WTC11 (cell line): ENCODE results near the gene KCNE1. TPM values are rescaled to one million over a fixed set of nuclear protein-coding genes. Genes with fewer than 3 reads are reported as not detected.

Experiments used
- ATAC-seq: fragments of 200-7000 bp; cut with Tn5 transposase; 2 replicates; pipeline ENCODE4 v1.10.0; 2021; ENCODE audit warnings: mild to moderate bottlenecking, moderate library complexity
- CTCF ChIA-PET: fragments of 300-600 bp; sonication (Branson Sonifier 250); formaldehyde crosslinking; loops from one replicate; lab custom pipeline; 2021; ENCODE audit warnings: antibody characterized with exemption; lab: Charles Lee
- POLR2A ChIA-PET: fragments of 350-600 bp; sonication (Branson Sonifier 250); formaldehyde crosslinking; loops from one replicate; lab custom pipeline; 2021; ENCODE audit warnings: antibody characterized with exemption; lab: Charles Lee
- DNase-seq: peaks from one replicate; pipeline ENCODE4 v3.0.0; 2021; ENCODE audit warnings: low spot score
- H3K27ac Mint-ChIP-seq: 2 replicates; pipeline ENCODE4 v1.8.0; 2021; ENCODE audit warnings: mixed read lengths
- H3K27me3 Mint-ChIP-seq: 2 replicates; pipeline ENCODE4 v1.8.0; 2021; ENCODE audit warnings: low read depth, mild to moderate bottlenecking, moderate library complexity, mixed read lengths
- H3K36me3 Mint-ChIP-seq: 2 replicates; pipeline ENCODE4 v1.8.0; 2021; ENCODE audit warnings: mixed read lengths
- H3K4me1 Mint-ChIP-seq: 2 replicates; pipeline ENCODE4 v1.8.0; 2022; ENCODE audit warnings: mixed read lengths
- H3K4me3 Mint-ChIP-seq: 2 replicates; pipeline ENCODE4 v1.8.0; 2021; ENCODE audit warnings: mild to moderate bottlenecking, moderate library complexity, mixed read lengths
- H3K9me3 Mint-ChIP-seq: 2 replicates; pipeline ENCODE4 v1.8.0; 2021; ENCODE audit warnings: mixed read lengths
- CREB1 ChIP-seq: sonication (generic); formaldehyde crosslinking; IDR thresholded peaks from 2 replicates; pipeline ENCODE4 v1.8.0; 2023; ENCODE audit warnings: mild to moderate bottlenecking, missing genetic modification reagents
- CREM ChIP-seq: sonication (generic); formaldehyde crosslinking; IDR thresholded peaks from 2 replicates; pipeline ENCODE4 v1.8.1; 2022; ENCODE audit warnings: mild to moderate bottlenecking, missing genetic modification reagents, moderate library complexity
- ETV6 ChIP-seq: sonication (generic); formaldehyde crosslinking; IDR thresholded peaks from 2 replicates; pipeline ENCODE4 v1.8.1; 2022; ENCODE audit warnings: mild to moderate bottlenecking, missing genetic modification reagents
- FOXJ3 ChIP-seq: sonication (generic); formaldehyde crosslinking; IDR thresholded peaks from 2 replicates; pipeline ENCODE4 v1.9.0; 2021; ENCODE audit warnings: missing genetic modification reagents, mild to moderate bottlenecking, borderline replicate concordance
- GTF2I ChIP-seq: fragments of 250-450 bp; sonication (Bioruptor Pico); conservative IDR thresholded peaks from 2 replicates; pipeline ENCODE4 v1.4.0; 2021; ENCODE audit warnings: mild to moderate bottlenecking
- JUN ChIP-seq: sonication (generic); formaldehyde crosslinking; IDR thresholded peaks from 2 replicates; pipeline ENCODE4 v1.8.0; 2023; ENCODE audit warnings: mild to moderate bottlenecking, missing genetic modification reagents
- KAT7 ChIP-seq: sonication (generic); formaldehyde crosslinking; IDR thresholded peaks from 2 replicates; pipeline ENCODE4 v1.8.1; 2023; ENCODE audit warnings: missing genetic modification reagents, mild to moderate bottlenecking, borderline replicate concordance
- MYBL2 ChIP-seq: sonication (generic); formaldehyde crosslinking; IDR thresholded peaks from 2 replicates; pipeline ENCODE4 v1.8.1; 2023; ENCODE audit warnings: mild to moderate bottlenecking, moderate library complexity, missing genetic modification reagents
- NFYB ChIP-seq: sonication (generic); formaldehyde crosslinking; conservative IDR thresholded peaks from 2 replicates; pipeline ENCODE4 v1.8.0; 2022; ENCODE audit warnings: low read depth, missing genetic modification reagents
- PRRX2 ChIP-seq: fragments of 250-450 bp; sonication (Bioruptor Pico); IDR thresholded peaks from 2 replicates; pipeline ENCODE4 v1.8.0; 2021; ENCODE audit warnings: mild to moderate bottlenecking
- SMAD3 ChIP-seq: sonication (generic); formaldehyde crosslinking; IDR thresholded peaks from 2 replicates; pipeline ENCODE4 v1.8.0; 2022; ENCODE audit warnings: missing genetic modification reagents, mild to moderate bottlenecking, borderline replicate concordance
- SMAD4 ChIP-seq: sonication (generic); formaldehyde crosslinking; IDR thresholded peaks from 2 replicates; pipeline ENCODE4 v1.8.0; 2022; ENCODE audit warnings: mild to moderate bottlenecking, missing genetic modification reagents
- SP1 ChIP-seq: sonication (generic); formaldehyde crosslinking; conservative IDR thresholded peaks from 2 replicates; pipeline ENCODE4 v1.8.1; 2022; ENCODE audit warnings: missing genetic modification reagents
- TEAD1 ChIP-seq: sonication (generic); formaldehyde crosslinking; IDR thresholded peaks from 2 replicates; pipeline ENCODE4 v1.8.0; 2022; ENCODE audit warnings: mild to moderate bottlenecking, missing genetic modification reagents
- TEAD4 ChIP-seq: sonication (generic); formaldehyde crosslinking; IDR thresholded peaks from 2 replicates; pipeline ENCODE4 v1.8.0; 2022; ENCODE audit warnings: mild to moderate bottlenecking, missing genetic modification reagents
- ZBTB21 ChIP-seq: sonication (generic); formaldehyde crosslinking; IDR thresholded peaks from 2 replicates; pipeline ENCODE4 v1.8.1; 2023; ENCODE audit warnings: mild to moderate bottlenecking, missing genetic modification reagents, borderline replicate concordance
- ZNF138 ChIP-seq: sonication (generic); formaldehyde crosslinking; conservative IDR thresholded peaks from 2 replicates; pipeline ENCODE4 v1.8.1; 2022; ENCODE audit warnings: mild to moderate bottlenecking, moderate library complexity, missing genetic modification reagents
- ZNF416 ChIP-seq: fragments of 250-450 bp; sonication (Bioruptor Pico); IDR thresholded peaks from 2 replicates; pipeline ENCODE4 v1.9.0; 2021; ENCODE audit warnings: mild to moderate bottlenecking, inconsistent platforms
- total RNA-seq: library from RNA; stranded (reverse); gene quantifications from 3 replicates; pipeline ENCODE4 v1.2.3, GENCODE V29; 2021
- TF ChIP-seq, protein P1 (sequence below): sonication (generic); formaldehyde crosslinking; IDR thresholded peaks from 2 replicates; pipeline ENCODE4 v1.8.1; 2023; ENCODE audit warnings: mild to moderate bottlenecking, missing genetic modification reagents
- TF ChIP-seq, protein P2 (sequence below): fragments of 250-450 bp; sonication (Bioruptor Pico); IDR thresholded peaks from 2 replicates; pipeline ENCODE4 v1.8.0; 2021; ENCODE audit warnings: mild to moderate bottlenecking
- TF ChIP-seq, protein P3 (sequence below): sonication (generic); formaldehyde crosslinking; IDR thresholded peaks from 2 replicates; pipeline ENCODE4 v1.8.1; 2022; ENCODE audit warnings: mild to moderate bottlenecking, moderate library complexity, missing genetic modification reagents
- TF ChIP-seq, protein P4 (sequence below): sonication (generic); formaldehyde crosslinking; IDR thresholded peaks from 2 replicates; pipeline ENCODE4 v1.8.0; 2022; ENCODE audit warnings: missing genetic modification reagents
- TF ChIP-seq, protein P5 (sequence below): sonication (generic); formaldehyde crosslinking; IDR thresholded peaks from 2 replicates; pipeline ENCODE4 v1.8.1; 2022; ENCODE audit warnings: low read depth, mild to moderate bottlenecking, moderate library complexity, missing genetic modification reagents, borderline replicate concordance
- TF ChIP-seq, protein P6 (sequence below): sonication (generic); formaldehyde crosslinking; IDR thresholded peaks from 2 replicates; pipeline ENCODE4 v1.8.0; 2022; ENCODE audit warnings: mild to moderate bottlenecking, missing genetic modification reagents

KCNE1 gene
- total RNA-seq, 1 experiment from 2014 or later: 0.37 TPM

DNA sequence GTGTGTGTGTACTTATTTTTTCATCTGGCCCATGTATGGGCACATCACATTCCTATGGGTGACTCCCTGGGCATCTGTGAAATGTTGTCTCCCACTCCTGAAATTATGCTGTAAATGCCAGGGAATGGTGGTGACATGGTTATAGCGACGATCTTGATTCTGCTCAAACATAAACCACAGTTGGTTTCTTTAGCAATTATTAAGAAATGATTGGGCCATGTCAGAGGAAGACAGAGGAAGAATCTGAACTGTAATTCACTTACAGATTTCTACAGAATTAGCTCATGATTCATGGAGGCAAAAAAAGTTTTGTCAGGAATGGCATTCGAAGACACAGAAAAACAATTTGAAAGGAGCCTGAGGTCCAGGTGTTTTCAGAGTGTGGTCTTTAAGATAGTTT is 25.8 kb upstream of the KCNE1 start:
- TF ChIP-seq PRRX2: no peak
- TF ChIP-seq, protein P1, sequence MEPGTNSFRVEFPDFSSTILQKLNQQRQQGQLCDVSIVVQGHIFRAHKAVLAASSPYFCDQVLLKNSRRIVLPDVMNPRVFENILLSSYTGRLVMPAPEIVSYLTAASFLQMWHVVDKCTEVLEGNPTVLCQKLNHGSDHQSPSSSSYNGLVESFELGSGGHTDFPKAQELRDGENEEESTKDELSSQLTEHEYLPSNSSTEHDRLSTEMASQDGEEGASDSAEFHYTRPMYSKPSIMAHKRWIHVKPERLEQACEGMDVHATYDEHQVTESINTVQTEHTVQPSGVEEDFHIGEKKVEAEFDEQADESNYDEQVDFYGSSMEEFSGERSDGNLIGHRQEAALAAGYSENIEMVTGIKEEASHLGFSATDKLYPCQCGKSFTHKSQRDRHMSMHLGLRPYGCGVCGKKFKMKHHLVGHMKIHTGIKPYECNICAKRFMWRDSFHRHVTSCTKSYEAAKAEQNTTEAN: no peak
- TF ChIP-seq ZBTB21 (CRISPR knock-in tag): no peak
- TF ChIP-seq, protein P2, sequence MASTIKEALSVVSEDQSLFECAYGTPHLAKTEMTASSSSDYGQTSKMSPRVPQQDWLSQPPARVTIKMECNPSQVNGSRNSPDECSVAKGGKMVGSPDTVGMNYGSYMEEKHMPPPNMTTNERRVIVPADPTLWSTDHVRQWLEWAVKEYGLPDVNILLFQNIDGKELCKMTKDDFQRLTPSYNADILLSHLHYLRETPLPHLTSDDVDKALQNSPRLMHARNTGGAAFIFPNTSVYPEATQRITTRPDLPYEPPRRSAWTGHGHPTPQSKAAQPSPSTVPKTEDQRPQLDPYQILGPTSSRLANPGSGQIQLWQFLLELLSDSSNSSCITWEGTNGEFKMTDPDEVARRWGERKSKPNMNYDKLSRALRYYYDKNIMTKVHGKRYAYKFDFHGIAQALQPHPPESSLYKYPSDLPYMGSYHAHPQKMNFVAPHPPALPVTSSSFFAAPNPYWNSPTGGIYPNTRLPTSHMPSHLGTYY (CRISPR knock-in tag): no peak
- no peak for TF ChIP-seq SMAD4 (CRISPR knock-in tag)
- no peak for TF ChIP-seq SP1
- no peak for TF ChIP-seq MYBL2 (CRISPR knock-in tag)
- no peak for TF ChIP-seq TEAD1
- no peak for TF ChIP-seq FOXJ3 (CRISPR knock-in tag)
- TF ChIP-seq KAT7 (CRISPR knock-in tag): no peak
- no peak for TF ChIP-seq TEAD4 (CRISPR knock-in tag)
- no peak for TF ChIP-seq GTF2I (CRISPR knock-in tag)
- TF ChIP-seq, protein P3, sequence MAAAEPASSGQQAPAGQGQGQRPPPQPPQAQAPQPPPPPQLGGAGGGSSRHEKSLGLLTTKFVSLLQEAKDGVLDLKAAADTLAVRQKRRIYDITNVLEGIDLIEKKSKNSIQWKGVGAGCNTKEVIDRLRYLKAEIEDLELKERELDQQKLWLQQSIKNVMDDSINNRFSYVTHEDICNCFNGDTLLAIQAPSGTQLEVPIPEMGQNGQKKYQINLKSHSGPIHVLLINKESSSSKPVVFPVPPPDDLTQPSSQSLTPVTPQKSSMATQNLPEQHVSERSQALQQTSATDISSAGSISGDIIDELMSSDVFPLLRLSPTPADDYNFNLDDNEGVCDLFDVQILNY: no peak
- TF ChIP-seq, protein P4, sequence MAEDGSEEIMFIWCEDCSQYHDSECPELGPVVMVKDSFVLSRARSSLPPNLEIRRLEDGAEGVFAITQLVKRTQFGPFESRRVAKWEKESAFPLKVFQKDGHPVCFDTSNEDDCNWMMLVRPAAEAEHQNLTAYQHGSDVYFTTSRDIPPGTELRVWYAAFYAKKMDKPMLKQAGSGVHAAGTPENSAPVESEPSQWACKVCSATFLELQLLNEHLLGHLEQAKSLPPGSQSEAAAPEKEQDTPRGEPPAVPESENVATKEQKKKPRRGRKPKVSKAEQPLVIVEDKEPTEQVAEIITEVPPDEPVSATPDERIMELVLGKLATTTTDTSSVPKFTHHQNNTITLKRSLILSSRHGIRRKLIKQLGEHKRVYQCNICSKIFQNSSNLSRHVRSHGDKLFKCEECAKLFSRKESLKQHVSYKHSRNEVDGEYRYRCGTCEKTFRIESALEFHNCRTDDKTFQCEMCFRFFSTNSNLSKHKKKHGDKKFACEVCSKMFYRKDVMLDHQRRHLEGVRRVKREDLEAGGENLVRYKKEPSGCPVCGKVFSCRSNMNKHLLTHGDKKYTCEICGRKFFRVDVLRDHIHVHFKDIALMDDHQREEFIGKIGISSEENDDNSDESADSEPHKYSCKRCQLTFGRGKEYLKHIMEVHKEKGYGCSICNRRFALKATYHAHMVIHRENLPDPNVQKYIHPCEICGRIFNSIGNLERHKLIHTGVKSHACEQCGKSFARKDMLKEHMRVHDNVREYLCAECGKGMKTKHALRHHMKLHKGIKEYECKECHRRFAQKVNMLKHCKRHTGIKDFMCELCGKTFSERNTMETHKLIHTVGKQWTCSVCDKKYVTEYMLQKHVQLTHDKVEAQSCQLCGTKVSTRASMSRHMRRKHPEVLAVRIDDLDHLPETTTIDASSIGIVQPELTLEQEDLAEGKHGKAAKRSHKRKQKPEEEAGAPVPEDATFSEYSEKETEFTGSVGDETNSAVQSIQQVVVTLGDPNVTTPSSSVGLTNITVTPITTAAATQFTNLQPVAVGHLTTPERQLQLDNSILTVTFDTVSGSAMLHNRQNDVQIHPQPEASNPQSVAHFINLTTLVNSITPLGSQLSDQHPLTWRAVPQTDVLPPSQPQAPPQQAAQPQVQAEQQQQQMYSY (CRISPR knock-in tag): no peak
- no peak for TF ChIP-seq ETV6 (CRISPR knock-in tag)
- TF ChIP-seq CREM: no peak
- no peak for TF ChIP-seq JUN (CRISPR knock-in tag)
- no peak for TF ChIP-seq SMAD3 (CRISPR knock-in tag)
- no peak overlapping the region for H3K27ac Mint-ChIP-seq
- CTCF ChIA-PET: interaction anchor here (0.8 to 1.2 kb wide), 2 partner anchors 11 to 27 kb away, joined by 3 to 4 read pairs; no protein-coding TSS in a partner anchor
- DNase-seq (no peak), ATAC-seq (no peak)
- POLR2A ChIA-PET: no interaction called here
- peaks cover 4% of the 10 kb centered on the region for H3K4me1 Mint-ChIP-seq
- peaks cover 11% of the 10 kb centered on the region for H3K9me3 Mint-ChIP-seq
- H3K36me3 Mint-ChIP-seq: peaks cover under 1% of the 10 kb centered on the region; the same call in 1 of the 2 replicates
- H3K27me3 Mint-ChIP-seq: no peaks in the 10 kb centered on the region
- no peak overlapping the region for H3K4me3 Mint-ChIP-seq

DNA sequence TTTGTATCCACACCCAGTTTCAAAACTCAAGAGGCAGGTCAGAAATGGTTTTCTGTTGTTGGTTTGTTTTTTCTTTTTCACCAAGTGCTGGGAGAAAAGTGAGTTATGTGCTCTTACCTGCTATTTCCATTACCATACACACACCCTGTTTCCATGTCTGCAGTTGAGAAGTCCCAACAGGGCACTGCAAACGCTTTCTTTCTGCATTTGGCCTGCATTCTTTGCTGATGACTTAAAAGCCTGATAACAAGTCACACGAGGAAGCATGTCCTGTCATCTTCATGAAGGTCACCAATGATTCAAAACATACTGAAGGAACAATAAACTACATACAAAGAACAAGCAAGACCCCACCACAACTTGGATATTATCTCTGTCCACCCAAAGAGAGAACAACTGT is 24.8 kb upstream of the KCNE1 start:
- Mint-ChIP-seq H3K9me3 (peaks cover 9% of the 10 kb centered on the region), H3K4me1 (peaks cover 4% of the 10 kb centered on the region), H3K27me3 (no peaks in the 10 kb centered on the region), H3K36me3 (no peaks in the 10 kb centered on the region)
- CTCF ChIA-PET: no interaction called here
- TF ChIP-seq KAT7 (CRISPR knock-in tag) (no peak), FOXJ3 (CRISPR knock-in tag) (no peak), CREB1 (no peak), ZNF138 (CRISPR knock-in tag) (no peak), ZNF416 (CRISPR knock-in tag) (no peak), NFYB (CRISPR knock-in tag) (no peak)
- TF ChIP-seq, protein P5, sequence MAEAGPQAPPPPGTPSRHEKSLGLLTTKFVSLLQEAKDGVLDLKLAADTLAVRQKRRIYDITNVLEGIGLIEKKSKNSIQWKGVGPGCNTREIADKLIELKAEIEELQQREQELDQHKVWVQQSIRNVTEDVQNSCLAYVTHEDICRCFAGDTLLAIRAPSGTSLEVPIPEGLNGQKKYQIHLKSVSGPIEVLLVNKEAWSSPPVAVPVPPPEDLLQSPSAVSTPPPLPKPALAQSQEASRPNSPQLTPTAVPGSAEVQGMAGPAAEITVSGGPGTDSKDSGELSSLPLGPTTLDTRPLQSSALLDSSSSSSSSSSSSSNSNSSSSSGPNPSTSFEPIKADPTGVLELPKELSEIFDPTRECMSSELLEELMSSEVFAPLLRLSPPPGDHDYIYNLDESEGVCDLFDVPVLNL (CRISPR knock-in tag): no peak
- TF ChIP-seq, protein P6, sequence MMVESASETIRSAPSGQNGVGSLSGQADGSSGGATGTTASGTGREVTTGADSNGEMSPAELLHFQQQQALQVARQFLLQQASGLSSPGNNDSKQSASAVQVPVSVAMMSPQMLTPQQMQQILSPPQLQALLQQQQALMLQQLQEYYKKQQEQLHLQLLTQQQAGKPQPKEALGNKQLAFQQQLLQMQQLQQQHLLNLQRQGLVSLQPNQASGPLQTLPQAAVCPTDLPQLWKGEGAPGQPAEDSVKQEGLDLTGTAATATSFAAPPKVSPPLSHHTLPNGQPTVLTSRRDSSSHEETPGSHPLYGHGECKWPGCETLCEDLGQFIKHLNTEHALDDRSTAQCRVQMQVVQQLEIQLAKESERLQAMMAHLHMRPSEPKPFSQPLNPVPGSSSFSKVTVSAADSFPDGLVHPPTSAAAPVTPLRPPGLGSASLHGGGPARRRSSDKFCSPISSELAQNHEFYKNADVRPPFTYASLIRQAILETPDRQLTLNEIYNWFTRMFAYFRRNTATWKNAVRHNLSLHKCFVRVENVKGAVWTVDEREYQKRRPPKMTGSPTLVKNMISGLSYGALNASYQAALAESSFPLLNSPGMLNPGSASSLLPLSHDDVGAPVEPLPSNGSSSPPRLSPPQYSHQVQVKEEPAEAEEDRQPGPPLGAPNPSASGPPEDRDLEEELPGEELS (CRISPR knock-in tag): no peak
- TF ChIP-seq, all 79 proteins: peak for 0
- Mint-ChIP-seq H3K27ac (0 out of 2 replicates have a peak overlapping the region, but pooled peaks have one; percentile 49), H3K4me3 (no peak overlapping the region)
- POLR2A ChIA-PET: no interaction called here
- DNase-seq (no peak), ATAC-seq (no peak)
